Measurements from ENCODE around the gene CAPN14. TPM values are rescaled to one million over a fixed set of nuclear protein-coding genes. Genes with fewer than 3 reads are reported as not detected.

CAPN14 gene
- total and polyA plus RNA-seq, 10 donors: 0.26 to 2.7 (median 0.92) TPM

DNA sequence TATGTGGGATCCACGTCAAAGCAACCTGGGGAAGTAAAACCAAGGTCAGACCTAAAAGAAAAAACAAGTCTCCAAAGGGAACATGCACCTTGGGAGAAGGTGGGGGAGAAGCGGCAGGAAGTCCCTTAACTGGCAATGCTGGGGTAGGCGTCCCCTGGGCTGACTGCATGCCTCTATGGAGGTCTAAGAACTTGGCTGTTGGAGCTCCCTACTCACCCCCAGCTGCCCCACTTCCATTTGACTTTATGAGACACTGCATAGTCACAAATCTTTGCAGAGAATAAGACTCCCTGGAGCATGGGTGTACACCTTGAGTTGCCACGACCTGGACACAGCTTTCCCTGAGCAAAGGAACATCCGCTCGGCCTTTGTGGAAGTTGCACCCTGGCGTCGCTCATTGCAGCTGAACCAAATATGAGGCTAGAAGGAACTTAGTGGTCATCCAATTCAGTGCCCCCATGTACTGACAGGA, 2.8 kb downstream of the CAPN14 start:
- no peaks in the 10 kb centered on the region for H3K9me3 ChIP-seq
- DNase-seq: no peak
- TF ChIP-seq POLR2AphosphoS5 (IDR thresholded peaks at IDR 0.05) (no peak), POLR2A (IDR thresholded peaks at IDR 0.05) (no peak)
- TF ChIP-seq, protein P1, sequence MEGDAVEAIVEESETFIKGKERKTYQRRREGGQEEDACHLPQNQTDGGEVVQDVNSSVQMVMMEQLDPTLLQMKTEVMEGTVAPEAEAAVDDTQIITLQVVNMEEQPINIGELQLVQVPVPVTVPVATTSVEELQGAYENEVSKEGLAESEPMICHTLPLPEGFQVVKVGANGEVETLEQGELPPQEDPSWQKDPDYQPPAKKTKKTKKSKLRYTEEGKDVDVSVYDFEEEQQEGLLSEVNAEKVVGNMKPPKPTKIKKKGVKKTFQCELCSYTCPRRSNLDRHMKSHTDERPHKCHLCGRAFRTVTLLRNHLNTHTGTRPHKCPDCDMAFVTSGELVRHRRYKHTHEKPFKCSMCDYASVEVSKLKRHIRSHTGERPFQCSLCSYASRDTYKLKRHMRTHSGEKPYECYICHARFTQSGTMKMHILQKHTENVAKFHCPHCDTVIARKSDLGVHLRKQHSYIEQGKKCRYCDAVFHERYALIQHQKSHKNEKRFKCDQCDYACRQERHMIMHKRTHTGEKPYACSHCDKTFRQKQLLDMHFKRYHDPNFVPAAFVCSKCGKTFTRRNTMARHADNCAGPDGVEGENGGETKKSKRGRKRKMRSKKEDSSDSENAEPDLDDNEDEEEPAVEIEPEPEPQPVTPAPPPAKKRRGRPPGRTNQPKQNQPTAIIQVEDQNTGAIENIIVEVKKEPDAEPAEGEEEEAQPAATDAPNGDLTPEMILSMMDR (IDR thresholded peaks at IDR 0.05 in 8 of 11, conservative IDR thresholded peaks at IDR 0.05 in 3 of 11): no peak
- peak overlapping the region in 4 of 8 donors; percentile 25 to 75 (median 42) for H3K27ac ChIP-seq
- 75 to 84% (median 78%) methylated on average over 8 of the region's 8 CpGs for WGBS, 5 donors
- H3K27me3 ChIP-seq (replicated peaks in 1 of 7): no peaks in the 10 kb centered on the region
- H3K36me3 ChIP-seq: no peaks in the 10 kb centered on the region
- peaks cover 0 to 53% (median 32%) of the 10 kb centered on the region in 6 donors for H3K4me1 ChIP-seq
- intact Hi-C loops (cut with DNase I; ENCODE audit: low total_unique reads): no loop called here
- no peak overlapping the region for H3K4me3 ChIP-seq

DNA sequence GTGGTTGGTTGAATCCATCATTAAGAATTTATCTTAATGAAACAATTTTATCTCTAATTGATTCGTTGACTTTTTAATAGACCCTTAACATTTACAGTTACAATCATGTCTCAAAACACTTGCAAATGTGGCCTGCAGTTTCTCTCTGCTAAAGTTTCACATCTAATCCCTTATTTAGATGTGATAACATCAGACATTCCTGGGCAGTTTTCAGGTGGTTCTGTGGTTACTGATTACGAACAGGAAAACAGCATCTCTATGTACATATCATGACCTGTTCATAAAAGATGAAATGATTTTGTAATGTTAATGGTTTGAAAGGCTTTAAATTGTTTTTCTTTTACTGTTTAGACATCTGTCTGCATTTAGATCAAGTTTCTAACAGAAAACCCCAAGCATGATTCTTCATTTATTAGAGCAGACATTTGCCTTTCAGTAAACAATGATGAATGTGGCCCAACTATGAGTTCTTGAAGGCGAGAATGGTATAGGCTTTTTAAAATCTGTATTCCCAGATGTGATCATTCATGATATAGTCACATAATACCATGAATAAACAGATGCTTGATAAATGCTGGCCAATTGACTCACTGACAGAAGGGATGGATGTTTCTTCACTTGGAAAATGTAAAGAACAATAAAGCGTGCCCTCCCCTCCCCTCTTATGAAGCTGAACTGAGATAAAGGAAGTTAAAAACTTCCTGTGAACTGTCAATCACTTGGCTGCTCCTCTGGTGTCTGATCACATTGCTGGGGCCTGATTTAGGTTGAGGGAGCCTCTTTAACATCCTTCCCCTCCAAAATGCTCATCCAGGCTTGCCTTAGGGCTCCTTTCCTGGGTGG, 3.5 kb downstream of the CAPN14 start:
- H3K27me3 ChIP-seq (replicated peaks in 1 of 7): no peaks in the 10 kb centered on the region
- H3K4me1 ChIP-seq: peaks cover 0 to 46% (median 25%) of the 10 kb centered on the region in 6 donors
- no peak for DNase-seq
- no peaks in the 10 kb centered on the region for H3K9me3 ChIP-seq
- 16 to 71% (median 47%) methylated on average over 4 of the region's 4 CpGs for WGBS, 5 donors
- peak overlapping the region in 4 of 8 donors; percentile 25 to 75 (median 42) for H3K27ac ChIP-seq
- H3K36me3 ChIP-seq: no peaks in the 10 kb centered on the region
- intact Hi-C loops (cut with DNase I; ENCODE audit: low total_unique reads): no loop called here
- no peak overlapping the region for H3K4me3 ChIP-seq
- no peak for TF ChIP-seq POLR2AphosphoS5 (IDR thresholded peaks at IDR 0.05)
- TF ChIP-seq, protein P1 (IDR thresholded peaks at IDR 0.05 in 8 of 11, conservative IDR thresholded peaks at IDR 0.05 in 3 of 11): no peak
- TF ChIP-seq POLR2A (IDR thresholded peaks at IDR 0.05): no peak

DNA sequence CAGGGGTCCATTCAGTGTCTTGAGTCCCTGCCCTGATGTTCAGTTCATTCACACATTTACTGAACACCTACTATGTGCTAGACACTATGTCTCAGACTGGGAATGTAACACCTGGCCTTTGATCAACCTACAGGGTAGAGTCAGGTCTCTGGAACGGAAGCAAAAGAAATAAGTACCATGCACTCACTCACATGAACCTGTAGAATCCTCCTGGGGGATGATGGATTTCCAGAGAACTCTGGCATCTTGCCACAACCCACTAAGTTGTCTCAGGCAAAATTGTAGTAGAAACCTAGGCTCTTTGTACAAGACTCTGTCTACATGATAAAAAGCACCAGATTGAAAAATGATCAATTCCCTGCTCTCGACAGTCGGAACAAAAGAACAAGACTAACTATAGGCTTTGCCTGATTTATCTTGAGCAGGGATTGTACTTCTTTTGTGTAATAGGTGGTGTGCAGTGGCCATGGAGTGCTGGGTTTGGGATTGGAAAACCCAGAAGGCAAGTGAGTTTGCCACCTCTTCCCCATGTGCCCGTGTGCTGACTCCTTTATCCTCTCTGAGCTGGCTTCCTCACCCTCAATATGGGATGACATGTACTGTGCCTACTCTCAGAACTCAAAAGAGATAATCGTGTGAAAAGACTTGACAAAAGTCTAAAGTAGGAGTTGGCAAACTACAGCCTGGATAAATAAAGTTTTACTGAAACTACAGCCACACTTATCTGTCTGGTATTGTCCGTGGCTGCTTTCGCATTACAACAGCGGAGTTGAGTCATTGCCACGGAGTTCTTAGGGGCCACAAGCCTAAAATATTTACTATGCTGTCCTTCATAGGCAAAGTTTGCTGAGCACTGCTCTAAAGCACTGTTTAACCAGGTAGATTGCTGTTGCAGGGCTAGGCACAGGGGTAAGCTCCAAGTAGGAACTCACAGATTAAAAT, 4.4 kb downstream of the CAPN14 start:
- Histone ChIP-seq H3K9me3 (no peaks in the 10 kb centered on the region), H3K36me3 (no peaks in the 10 kb centered on the region), H3K4me3 (no peak overlapping the region), H3K27me3 (replicated peaks in 1 of 7) (no peaks in the 10 kb centered on the region), H3K27ac (no peak overlapping the region), H3K4me1 (peaks cover 0 to 42% (median 19%) of the 10 kb centered on the region in 6 donors)
- intact Hi-C loops (cut with DNase I; ENCODE audit: low total_unique reads): no loop called here
- DNase-seq: no peak
- no peak for TF ChIP-seq POLR2AphosphoS5 (IDR thresholded peaks at IDR 0.05)
- TF ChIP-seq, protein P1 (IDR thresholded peaks at IDR 0.05 in 8 of 11, conservative IDR thresholded peaks at IDR 0.05 in 3 of 11): no peak
- no peak for TF ChIP-seq POLR2A (IDR thresholded peaks at IDR 0.05)
- 79 to 92% (median 82%) methylated on average over 9 of the region's 9 CpGs for WGBS, 5 donors
